Retinal pigment epithelial cell (primary cell): ENCODE data around the gene ATOX1.
A peak's percentile ranks its signal among the peaks of the same experiment; 100 is the strongest.

Source experiments
- DNase-seq: peaks from one replicate; pipeline ENCODE4 v3.0.0-alpha.2; 2010; ENCODE audit warnings: low read depth
- H3K4me3 ChIP-seq: 2 replicates; pipeline ENCODE4 v1.5.1; 2011; ENCODE audit warnings: mild to moderate bottlenecking, low read length, control low read depth, moderate library complexity
- CTCF ChIP-seq: conservative IDR thresholded peaks from 2 replicates; pipeline ENCODE4 v1.5.1; 2011; ENCODE audit warnings: low read depth, low read length, control low read depth, inconsistent platforms

The ATOX1 gene

GRCh38 chr5:151697452-151697851 lies 61.0 kb downstream of the ATOX1 start:
- TF ChIP-seq CTCF: no peak
- H3K4me3 ChIP-seq: no peak overlapping the region
- no peak for DNase-seq

GRCh38 chr5:151696470-151697061 lies 61.9 kb downstream of the ATOX1 start:
- TF ChIP-seq CTCF: no peak
- no peak overlapping the region for H3K4me3 ChIP-seq
- peak; percentile 87 for DNase-seq

- H3K4me3 ChIP-seq: no peak overlapping the region
- no peak for DNase-seq
- no peak for TF ChIP-seq CTCF
These were observed 63.0 kb downstream of the ATOX1 start for GRCh38 chr5:151695464-151695863.

- peak; percentile 87 for DNase-seq
- no peak overlapping the region for H3K4me3 ChIP-seq
- TF ChIP-seq CTCF: no peak
These were observed 64.4 kb downstream of the ATOX1 start for GRCh38 chr5:151694035-151694485.
